Measurements from ENCODE around the gene DSCAM. TPM values are rescaled to one million over a fixed set of nuclear protein-coding genes. Genes with fewer than 3 reads are reported as not detected.
"Not testable (repeated sequence)": the region's sequence is repeated elsewhere in the genome, so short reads cannot be mapped to it uniquely, and the experiment has no call there.

DSCAM gene
- total RNA-seq, 1 donor from 2014 or later, result not detected

DNA sequence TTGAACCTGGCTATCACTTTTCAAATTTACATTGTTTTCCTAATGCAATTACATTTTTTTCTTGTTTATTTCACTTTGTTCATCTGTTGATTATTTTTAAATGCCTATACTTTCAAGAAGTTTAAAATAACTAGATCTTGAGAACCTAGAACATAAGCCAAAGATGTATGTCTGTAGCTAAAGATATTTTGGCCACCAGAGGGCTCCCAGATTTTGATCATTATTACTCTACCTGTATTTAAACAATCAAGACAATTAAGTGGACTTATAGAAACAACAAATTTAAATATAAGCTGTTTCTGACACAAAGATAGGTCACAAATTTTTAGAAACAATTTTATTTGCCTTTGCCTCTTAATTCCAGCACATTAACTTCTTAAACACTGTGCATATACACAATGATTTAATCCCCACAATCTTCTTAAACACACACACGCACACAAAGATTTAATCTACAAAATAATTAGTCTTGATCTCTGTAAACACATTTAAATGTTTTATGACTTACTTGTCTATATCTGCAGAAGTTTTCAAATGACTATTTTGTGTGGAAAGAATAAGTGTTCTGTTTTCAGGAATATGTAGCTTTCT, 380.0 kb downstream of the DSCAM start:
- no peak for DNase-seq (ENCODE audit: low read depth in 2 of 2)

DNA sequence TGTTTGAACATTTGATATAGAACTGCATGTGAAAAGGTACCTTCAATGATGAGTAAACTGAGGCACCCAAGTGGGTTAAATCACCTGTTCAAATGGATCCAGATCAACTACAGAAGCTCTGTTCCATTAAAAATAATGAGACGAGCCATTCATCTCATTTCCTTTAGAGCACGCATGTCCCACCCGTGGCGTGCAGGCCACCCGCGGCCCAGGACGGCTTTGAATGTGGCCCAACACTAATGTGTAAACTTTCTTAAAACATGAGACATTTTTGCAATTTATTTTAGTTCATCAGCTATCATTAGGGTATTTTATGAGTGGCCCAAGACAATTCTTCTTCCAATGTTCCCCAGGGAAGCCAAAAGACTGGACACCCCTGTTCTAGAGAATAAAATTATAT, 381.6 kb downstream of the DSCAM start:
- DNase-seq (ENCODE audit: low read depth in 2 of 2), result no peak

DNA sequence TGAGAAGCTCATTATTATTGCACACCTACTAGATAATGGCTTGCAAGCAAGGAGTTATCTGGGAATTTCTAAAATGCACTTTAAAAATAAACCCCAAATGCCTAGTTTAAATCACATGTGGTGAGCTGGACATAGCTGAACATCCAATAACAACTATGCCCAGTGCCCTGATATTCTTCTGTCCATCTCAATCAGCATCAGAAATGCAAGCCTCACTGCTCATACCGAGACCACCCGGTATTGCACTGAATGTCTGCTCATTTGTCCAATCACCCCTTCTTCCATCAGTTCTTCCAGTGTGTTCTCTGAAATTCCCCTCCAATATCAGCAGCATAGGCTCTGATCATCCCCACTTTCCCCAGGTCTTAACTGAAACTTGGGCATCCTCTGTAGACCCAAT, 383.8 kb downstream of the DSCAM start:
- DNase-seq (ENCODE audit: low read depth in 2 of 2), result no peak

DNA sequence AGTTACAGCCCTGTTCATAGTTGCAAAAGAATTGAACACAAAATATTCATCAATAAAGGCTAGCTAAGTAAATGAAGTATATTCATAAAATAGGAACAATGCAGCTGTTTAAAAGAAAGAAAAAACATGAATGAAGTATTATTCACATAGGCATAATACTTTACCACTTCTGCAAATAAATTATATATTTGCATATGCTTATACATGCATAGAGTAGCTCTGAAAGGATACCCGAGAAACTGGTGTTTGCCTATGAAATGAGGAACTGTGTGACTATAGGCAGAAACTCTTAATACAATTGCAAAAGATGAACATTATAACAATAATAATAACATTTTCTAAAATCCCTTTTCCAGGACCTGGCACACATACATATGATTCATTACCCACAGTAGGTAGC, 385.9 kb downstream of the DSCAM start:
- no peak for DNase-seq (ENCODE audit: low read depth in 2 of 2)

DNA sequence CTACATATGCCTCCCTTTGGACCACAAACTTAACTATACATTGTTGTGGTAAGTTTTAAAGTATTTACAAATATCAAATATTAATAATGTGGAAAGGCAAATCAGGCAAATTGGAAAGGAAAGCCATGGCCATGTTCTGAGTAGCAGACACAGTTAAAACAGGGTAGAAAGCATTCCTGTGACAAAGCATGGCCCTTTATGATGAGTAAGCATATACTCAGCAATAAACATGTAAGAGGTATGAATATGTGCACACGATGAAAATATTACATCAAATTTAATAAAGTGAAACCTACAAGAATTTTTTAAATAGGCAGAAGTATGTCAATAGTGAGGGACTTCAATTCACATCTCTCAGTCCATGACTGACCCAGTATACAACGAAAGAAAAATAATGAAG, 389.2 kb downstream of the DSCAM start:
- no peak for DNase-seq (ENCODE audit: low read depth in 2 of 2)

DNA sequence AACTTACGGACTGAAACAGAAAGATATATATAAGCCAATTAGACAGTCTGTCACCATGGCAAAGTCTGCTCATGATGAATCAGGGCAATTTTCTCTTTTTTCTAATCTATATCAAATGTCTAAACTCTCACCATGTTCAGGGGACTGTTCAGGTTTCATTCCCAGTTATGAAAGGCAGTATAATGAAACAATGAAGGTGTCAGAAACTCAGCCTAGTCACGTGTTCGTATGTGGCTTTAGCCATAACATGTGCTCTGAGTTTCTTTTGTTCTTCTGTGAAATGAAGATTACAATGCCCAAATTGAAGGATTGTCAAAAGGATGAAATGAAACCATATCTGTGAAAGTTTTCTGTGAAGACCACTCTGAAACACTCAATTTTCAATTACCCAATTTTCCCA, 392.9 kb downstream of the DSCAM start:
- no peak for DNase-seq (ENCODE audit: low read depth in 2 of 2)

DNA sequence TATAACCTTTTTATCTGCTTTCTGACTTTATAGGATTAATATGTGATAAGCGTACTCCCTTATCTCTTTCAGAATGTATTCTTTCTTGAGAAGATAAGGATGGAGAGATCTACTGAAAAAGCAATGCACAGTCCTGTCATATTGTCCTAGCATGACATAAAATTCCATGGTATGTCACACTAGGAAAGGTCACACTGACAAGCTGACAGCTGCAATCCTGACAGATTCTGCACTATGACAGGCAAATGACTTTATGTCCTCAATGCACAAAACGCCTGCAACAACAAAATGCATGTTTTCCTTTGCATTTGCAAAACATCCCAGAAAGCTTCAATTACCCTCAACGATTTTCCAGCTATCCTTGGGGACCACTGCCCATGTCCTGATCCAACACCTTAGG, 393.8 kb downstream of the DSCAM start:
- no peak for DNase-seq (ENCODE audit: low read depth in 2 of 2)

DNA sequence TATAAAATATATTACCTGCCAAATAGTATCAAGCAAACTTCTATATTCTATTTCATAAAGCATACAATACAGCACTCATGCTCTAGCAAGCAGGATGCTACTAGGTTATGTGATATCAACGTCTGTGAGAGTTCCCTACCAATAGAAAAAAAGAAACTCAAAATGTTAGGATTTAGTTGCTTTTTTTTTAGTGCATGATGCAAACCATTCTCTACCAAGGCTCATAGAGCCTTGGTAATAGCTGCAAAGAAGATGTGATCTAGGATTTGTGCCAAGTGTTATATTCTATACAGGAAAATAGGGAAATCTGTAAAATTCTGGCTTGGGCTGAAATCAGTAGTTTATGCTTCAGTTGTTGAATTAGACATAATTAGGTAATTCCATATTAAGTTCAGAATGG, 394.4 kb downstream of the DSCAM start:
- no peak for DNase-seq (ENCODE audit: low read depth in 2 of 2)

DNA sequence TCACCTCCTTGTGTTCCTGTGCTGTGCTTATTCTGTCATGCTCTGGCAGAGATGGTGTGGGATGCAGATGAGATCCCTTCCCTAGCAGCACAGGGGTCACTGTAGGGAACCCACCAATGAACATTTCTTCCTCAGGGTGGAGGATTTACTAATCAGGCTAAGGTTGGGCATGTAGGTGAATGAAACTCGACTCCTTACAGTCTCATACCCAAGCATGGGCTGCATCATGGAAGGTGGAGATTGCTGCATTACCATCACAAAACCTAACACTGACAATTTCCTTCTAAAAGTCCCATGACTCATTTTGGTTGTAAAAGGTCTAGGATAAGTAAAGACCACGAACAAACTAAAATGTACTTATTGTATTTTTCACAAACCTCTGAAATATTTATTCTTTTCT, 399.9 kb downstream of the DSCAM start:
- DNase-seq (ENCODE audit: low read depth in 2 of 2), result no peak

DNA sequence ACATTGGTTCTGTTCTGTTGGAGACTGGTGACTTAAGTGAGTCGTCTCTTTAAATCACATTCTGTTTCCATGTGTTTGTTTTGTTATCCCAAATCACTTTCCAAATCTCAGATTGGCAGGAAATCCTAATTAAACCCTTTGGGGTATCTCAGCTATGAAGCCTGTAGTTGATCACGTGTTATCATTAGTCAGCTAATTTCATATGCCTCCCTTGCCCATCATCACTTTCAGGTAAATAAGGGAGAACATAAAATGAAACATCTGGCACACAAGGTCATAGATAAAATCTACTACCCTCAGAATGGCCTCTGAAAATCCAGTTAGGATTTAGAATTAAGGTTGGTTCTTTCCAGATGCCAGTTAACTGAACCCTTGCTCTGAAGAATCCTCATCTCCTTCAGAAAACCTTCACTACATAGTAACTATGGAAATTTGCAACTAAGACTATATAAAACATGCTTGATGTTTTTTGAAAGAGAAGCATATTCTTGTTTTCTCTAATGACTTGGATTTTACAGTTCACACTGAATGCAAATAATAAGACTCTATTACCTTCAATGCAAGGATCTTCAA, 401.5 kb downstream of the DSCAM start:
- DNase-seq (ENCODE audit: low read depth in 2 of 2), result no peak

DNA sequence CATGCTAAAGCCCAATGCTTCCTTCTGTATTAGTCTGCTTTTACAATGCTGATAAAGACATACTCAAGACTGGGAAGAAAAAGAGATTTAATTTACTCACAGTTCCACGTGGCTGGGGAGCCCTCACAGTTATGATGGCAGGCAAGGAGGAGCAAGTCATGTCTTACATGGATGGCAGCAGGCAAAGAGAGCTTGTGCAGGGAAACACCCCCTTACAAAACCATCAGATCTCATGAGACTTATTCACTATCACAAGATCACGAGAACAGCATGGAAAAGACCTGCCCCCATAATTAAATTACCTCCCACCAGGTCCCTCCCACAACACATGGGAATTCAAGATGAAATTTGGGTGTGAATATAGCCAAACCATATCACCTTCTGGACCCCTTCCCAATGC, 407.4 kb downstream of the DSCAM start:
- not testable (repeated sequence) for DNase-seq (ENCODE audit: low read depth in 2 of 2)

DNA sequence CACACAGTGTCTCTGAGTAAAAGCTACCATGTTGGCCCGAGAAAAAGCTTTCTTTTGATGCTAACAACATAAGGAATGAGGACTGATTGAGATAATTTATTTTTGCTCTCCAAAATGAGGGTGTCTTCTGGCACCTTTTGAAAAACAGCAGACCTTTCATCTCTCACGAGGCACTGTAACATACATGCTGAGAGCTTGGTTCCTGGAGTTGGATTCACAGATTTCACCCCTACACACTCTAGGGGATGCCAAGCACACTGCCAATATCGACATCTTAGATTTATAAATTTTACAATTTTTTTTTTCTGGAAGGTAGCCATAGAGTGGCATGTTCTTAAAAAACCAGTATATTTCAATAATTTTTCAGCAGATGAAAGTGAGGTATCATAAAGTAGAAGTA, 408.3 kb downstream of the DSCAM start:
- DNase-seq (ENCODE audit: low read depth in 2 of 2), result no peak

DNA sequence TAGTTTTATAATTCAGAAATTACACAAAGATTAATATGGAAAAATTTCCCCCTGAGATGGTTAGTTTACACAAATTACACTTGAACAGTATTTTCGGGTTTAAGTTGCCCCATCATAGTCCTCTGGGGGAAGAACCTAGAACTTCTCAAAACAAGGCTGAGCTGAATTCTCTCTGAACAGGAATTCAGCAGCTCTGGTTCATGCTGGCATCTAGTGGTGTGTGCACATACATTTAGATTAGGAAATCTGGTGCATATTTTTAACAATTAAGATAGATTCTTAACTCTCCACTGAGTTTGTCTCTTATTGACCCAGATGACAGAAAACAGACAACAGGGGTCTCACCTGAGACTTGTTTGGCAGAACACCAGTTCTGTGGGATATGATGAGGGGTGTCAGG, 410.7 kb downstream of the DSCAM start:
- DNase-seq (ENCODE audit: low read depth in 2 of 2), result no peak

DNA sequence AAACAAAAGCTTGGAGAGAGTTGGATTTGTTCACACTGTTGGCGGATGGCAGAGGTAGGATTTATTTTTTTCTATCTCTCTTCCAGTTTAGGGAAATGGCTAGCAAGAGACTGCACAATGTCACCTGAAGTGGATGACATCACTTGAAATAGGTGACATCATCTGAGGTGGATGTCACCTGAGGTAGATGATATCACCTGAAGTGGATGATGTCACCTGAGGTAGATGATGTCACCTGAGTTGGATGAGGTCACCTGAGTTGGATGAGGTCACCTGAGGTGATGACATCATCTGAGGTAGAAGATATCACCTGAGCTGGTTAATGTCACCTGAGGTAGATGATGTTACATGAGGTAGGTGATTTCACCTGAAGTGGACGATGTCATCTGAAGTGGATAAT, 413.4 kb downstream of the DSCAM start:
- no peak for DNase-seq (ENCODE audit: low read depth in 2 of 2)

DNA sequence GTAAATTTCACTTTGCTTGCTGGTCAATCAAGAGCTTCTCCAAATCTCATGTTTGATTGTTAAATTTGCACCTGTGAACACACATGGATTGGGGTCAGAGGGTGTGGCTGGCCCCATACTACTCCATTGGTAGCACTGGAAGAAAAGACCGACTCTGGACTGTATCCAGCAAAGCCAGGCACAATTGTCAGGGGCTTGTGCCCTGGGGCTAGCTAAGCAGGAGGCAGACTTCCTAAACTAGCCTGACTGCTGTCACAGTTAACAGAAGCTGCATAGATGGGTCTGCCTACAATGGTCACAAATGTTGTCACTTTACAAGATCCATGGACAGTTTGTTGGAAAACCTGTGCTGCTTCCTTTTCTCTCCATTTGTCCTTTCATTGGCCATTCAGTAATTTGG, 421.0 kb downstream of the DSCAM start:
- DNase-seq (ENCODE audit: low read depth in 2 of 2), result no peak

DNA sequence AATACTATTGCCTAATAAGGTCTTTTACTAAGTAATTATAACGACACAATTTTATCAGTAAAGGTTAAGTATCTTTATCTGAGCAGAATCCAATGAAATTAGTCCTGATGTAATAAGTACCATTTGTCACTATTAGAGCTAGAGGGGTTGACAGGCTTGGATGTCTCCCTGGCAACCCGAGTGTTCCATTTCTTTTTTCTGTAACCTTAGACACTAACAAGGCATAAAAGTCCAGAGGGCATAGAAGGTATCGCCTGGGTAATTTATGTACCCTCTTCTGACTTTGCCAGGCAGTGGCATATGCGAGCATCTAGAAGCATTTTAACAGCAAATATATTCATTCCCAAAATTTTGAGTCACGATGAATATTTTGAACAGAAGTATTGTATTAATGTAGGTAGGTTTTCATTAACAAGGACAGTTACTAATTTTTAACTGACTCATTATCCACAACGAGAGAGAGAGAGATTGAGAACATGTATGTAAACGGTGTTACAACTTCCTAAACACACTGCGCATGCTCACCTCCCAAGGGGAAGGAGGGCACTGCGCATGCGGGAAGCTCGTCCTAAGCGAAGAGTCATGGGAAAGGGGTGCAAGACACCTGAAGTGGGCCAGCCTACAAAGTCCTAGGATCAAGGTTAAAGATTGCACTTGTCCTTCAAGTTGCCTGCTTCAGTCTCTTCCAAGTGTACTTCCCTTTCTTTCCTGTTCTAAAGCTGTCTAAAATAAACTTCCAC, 423.9 kb downstream of the DSCAM start:
- no peak for DNase-seq (ENCODE audit: low read depth in 2 of 2)

DNA sequence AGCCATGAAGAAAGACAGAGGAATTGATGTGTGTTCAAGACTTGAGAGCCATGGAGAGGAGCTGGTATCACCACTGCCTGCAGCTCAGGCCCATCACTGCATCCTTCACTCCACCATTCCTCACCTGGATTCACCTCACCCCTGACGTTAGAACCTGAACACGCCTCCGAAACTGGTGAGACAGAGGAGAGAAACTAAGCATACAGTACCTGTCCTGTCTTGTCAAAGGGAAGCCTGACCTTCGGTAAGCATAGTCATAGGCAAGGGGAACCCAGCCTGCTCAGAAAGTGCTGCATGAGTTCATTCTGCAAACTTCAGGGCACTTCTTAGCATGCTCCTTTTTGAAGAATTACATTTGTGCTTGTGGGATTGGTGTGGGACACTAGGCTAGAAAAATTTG, 425.8 kb downstream of the DSCAM start:
- no peak for DNase-seq (ENCODE audit: low read depth in 2 of 2)

DNA sequence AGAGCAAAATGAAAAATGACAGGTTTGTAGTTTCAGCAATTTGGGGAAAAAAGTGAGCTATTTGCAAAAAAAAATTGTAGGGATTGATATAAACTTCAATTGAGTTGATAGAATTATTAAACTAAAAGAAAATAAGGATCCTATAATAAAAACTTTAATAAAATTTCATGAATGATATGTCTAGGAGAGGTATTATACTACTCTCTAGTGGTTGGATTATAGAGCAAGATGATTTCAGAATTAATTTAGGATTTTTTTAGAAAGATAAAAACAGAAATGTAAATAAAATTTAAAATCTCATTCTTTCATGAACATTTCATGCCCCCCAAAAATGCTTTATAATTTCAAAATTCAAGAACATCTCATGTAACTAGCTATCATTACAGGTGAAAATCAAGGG, 430.4 kb downstream of the DSCAM start:
- no peak for DNase-seq (ENCODE audit: low read depth in 2 of 2)

DNA sequence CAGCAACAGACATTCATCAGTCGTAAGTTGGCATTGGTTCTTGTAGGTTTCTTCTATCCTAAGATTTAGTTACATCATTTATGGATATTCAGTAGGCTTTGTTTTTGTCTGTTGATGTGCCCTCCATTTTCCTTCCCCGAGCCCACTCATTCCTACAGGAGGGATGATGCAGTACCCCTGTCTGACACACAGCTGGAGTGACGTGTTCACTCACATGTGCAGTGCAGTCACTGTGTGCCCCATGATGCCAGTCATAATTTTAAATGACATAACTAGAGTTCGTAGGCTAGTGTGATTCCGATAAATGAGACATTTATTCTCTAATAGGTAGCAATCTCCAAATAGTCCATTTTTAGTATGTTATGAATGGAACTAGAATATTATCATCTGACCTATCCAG, 438.4 kb downstream of the DSCAM start:
- no peak for DNase-seq (ENCODE audit: low read depth in 2 of 2)

DNA sequence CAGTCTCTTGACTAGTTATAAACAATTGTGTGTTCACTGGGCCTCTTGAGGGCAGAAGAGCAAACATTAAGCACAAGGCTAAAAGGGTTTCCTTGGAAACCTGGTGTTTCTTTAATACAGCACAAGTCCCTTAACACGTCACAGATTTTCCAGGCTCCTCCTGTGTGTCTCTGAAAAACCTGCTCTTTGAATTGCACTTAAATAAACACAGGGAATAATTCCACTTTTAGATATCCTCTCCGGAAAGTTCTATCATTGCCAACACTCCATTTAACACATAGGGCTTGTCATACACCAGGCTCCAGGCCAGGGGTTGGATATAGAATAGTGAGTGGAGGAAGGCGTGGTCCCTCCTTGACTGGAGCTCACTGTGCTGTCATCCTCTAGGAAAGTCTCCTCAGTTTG, 442.6 kb downstream of the DSCAM start:
- DNase-seq (ENCODE audit: low read depth in 2 of 2), result no peak

DNA sequence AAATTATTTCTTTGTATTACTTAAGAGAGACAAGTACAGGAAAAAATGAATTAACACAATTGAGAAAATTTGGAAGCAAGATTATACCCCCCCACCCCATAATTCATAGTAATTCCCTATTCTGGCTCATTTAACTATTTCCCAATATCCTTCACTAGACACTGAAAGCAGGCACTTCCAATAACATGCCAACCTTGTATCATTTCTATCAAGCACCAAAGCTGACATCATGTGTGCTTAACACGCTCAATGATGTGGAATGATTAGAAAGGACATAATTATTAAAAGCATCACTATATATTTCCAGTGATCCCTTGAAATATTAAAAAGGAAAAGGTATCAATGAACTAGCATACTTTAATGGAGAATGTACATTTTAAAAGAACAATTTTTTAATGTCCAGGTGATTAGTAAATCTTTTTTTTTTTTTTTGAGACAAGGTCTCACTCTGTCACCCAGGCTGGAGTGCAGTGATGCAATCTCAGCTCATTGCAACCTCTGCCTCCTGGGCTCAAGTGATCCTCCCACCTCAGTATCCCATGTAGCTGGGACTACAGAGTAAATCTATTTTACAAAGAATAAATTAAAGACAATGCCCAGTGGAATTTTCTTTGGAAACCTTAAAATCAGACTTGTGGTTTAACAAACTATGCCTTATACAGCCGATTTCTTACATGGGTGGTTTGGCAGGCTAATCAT, 443.9 kb downstream of the DSCAM start:
- DNase-seq (ENCODE audit: low read depth in 2 of 2), result no peak

DNA sequence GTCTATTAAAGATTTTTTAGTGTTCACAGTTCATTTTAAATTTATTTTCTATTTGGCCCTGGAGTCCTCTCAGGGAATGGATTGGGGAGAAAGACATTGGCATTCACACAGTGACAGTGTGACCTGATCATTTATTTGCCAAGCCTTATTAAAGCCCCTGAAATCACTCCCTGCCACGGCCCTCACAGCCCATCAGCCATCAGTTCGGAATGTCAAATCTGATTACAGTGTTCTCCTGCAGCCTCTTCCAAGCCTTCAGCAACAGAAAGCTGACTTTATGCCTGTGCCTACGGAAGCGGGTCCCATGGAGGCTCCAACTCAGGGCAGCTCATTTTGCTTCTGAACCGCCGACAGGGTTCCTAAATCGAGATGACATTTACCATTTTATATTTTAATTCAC, 451.2 kb downstream of the DSCAM start:
- DNase-seq (ENCODE audit: low read depth in 2 of 2), result no peak

DNA sequence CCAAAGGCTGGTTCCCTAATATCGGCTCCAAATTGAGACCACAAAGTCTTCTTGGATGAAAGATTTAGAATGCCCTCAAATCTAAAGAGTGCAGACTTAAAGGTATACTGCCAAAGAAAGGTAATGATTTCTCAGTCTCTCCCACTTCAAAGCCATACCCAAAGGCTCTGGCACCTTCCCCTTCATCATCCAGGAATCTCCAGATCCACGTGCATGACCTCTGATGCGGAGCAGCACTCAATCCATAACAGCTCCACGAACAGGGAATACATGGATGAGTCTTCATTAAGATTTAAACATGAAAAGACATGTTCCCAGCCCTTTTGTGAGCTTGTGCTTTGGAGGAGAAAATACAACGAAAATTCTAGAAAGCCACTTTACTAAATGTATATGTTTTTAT, 453.9 kb downstream of the DSCAM start:
- DNase-seq (ENCODE audit: low read depth in 2 of 2), result no peak

All from dermis microvascular lymphatic vessel endothelial cell (primary cell).